Hair follicular keratinocyte (primary cell): ENCODE measurements around the gene KIAA0513. TPM values are rescaled to one million over a fixed set of nuclear protein-coding genes. Genes with fewer than 3 reads are reported as not detected.

Source experiments
- total RNA-seq: library from RNA; depleted of rRNA; stranded (reverse); fragments of >200 nt; gene quantifications from 2 replicates; pipeline ENCODE4 v1.2.3, GENCODE V29; 2015

KIAA0513 gene
- 3.2 and 4.4 TPM in 2 replicates for total RNA-seq

GRCh38 chr16:85027349-85027957 is at the start of gene KIAA0513:
Gene KIAA0513, plus strand, starts transcription at chr16:85027795. Its CDS starts 39,277 bp downstream, at chr16:85067072.

GRCh38 chr16:85010931-85011845 is 16.4 kb upstream of the KIAA0513 start, which contains the start of gene ZDHHC7:
Gene ZDHHC7, minus strand, starts transcription at chr16:85011535. Its CDS starts 20,917 bp downstream, at chr16:84990618.

GRCh38 chr16:85112364-85112763 is 84.8 kb downstream of the KIAA0513 start, which contains the start of gene CIBAR2:
Gene CIBAR2, minus strand, starts transcription at chr16:85112472. Its CDS starts 120 bp downstream, at chr16:85112352.

Other genes starting within 250 kb of the KIAA0513 start
- 0.70 and 1.1 TPM in 2 replicates for gene CRISPLD2, start 207.8 kb upstream of the KIAA0513 start, total RNA-seq
- gene ZDHHC7, start 16.3 kb upstream of the KIAA0513 start, total RNA-seq, result 43.5 and 47.8 TPM in 2 replicates
- not detected in 2 replicates for gene CIBAR2, start 84.7 kb downstream of the KIAA0513 start, total RNA-seq